AG20443 (cell line): ENCODE data around the gene PTPRM.

Source experiments
- DNase-seq: peaks from one replicate; pipeline ENCODE4 v3.0.0; 2012; ENCODE audit warnings: low spot score, mixed read lengths

PTPRM gene

GRCh38 chr18:7600036-7600435 is 32.9 kb downstream of the PTPRM start:
- no peak for DNase-seq

- no peak for DNase-seq
Measured at GRCh38 chr18:7600528-7601245, 33.6 kb downstream of the PTPRM start.

GRCh38 chr18:7601246-7601615 is 34.1 kb downstream of the PTPRM start:
- DNase-seq, result no peak

GRCh38 chr18:7601936-7602335 is 34.8 kb downstream of the PTPRM start:
- DNase-seq, result no peak

GRCh38 chr18:7603259-7604000 is 36.3 kb downstream of the PTPRM start:
- no peak for DNase-seq

DNA sequence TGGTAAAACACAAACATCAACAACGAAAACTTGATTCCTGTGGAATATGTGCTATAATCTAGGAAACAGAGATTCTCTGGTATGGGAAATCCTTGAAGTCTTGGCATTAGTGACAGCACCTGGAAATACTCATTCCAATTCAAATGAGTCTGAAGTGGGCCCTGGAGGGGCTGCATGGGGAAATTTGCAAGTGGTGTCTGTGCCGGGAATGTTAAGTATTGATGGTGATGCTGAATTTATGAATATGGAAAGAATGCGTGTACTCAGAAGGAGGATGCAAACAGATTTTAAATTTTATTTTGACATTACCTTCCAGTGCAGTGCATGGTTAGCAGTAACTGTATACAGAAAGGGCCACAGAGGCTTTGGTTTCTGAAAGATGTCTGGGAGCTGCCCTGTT is 37.2 kb downstream of the PTPRM start:
- DNase-seq, result no peak

DNA sequence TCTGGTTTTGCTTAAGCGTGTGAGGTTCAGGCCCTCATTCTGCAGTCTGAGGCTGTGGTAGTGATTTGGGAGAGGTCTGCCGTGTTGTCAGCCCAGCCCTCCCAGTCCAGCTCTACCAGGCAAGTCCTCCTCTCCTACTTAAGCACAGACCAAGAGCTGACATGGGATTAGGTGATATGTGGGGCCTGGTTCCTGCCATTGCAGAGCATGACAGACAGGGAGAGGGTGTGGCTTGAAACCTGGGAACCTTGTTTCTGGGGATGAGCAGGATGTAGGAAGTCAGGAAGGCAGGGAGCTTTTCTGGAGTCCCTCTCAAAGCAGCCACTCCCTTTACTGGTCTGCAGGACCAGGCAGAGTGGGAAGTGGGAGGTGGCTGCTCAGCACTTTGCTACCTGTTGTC is 38.6 kb downstream of the PTPRM start:
- DNase-seq, result no peak

DNA sequence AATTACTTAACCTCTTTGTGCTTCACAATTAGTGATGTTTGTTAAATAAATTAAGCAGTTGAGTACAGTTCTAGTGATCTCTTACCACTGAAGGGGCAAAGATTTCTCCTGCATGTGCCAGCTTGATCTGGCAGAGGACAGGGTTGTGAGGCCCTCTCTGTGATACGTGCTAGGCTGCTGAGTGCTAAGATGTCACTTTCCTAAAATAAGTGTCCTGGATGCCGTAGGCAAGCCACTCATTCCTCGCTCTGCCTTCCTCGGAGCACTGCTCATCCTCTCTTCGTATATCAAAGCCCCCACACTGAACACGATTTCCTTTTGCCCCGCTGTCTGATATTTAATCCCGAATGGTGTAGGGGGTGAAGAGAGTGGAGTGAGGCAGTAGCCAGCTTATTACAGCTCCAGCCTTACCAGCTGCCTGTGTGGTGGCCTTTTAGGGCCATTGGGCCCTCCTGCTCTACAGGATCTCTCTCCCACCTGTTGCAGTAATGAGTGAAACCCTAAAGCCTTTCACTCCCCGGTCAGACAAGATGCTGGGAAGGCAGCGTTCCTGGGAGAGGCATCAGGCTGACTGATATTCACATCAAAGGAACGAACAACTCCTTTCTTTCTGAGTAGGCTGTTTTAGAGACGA is 40.5 kb downstream of the PTPRM start:
- DNase-seq, result no peak

DNA sequence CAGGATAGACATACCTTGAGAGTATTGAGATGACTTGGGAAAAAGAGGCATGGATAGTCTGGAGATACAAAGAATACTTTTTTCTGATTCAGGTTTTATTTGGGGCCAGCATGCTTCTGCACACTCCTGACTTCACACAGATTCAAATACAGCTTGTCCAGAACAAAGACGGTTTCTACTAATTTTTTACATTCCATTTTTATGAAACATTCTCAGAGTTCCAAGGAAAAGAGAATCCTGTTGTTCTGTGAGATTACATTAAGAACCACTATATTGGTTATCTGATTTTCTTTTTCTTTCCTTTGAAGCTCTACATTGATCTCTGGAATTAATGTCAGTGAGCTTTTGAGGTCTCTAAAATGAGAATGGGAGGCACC is 41.0 kb downstream of the PTPRM start:
- DNase-seq, result peak; percentile 49

DNA sequence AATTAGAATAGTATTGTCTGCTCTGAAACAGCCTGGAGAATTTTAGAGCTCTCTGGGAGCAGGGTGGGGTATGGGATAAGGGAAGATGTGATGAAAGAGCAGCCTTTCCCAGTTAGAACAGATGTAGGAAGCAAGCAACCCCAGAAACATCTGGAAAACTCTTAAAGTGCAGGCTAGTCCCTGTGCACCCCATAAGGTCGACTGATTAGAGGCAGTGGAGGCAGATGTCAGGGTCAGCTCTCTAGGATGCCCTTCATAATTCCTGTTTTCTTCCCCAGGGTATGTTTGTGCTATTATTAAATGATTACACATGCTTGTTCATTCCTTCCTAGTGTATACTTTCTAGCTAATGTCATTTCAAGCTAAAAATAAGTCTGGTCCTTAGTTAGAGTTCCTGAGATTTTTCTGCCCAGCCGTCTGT is 41.7 kb downstream of the PTPRM start:
- DNase-seq, result peak; percentile 58

DNA sequence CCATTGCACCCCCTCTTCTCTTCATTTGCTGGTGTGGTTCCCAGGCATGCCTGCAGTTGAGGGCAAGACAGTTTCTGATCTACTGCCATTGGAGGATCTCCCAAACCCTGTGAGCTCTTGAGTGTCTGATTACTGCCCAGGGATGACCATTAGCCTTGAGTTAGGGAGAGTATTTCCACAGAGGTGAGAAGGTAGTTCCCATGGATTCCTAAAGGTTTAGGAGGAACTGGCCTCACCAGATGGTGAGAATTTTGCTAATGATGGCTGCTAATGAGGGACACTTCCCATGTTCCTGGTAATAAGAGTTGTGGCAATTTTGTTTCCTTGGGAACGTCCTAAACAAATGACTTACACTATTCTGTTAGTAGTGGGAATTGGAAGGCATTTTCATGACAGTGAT is 42.5 kb downstream of the PTPRM start:
- DNase-seq, result no peak

DNA sequence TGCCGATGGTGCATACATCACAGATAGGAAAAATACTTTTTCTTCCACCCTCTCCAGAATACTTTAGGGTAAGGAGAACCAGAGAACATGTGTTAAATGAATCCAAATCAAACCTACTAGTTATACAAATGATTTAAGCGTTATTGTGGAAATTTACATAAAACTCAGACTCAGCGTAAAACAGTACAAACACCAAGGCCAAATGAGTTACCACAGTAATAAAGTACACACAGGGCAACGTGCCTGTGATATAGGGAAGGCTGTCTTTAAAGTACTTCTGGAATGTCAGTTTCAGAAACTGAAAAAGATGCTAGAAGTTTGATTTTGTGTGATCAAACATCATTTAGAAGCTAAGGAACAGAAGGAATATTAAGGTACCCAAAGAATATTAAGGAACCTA is 46.9 kb downstream of the PTPRM start:
- DNase-seq, result no peak

GRCh38 chr18:7615840-7616239 is 48.7 kb downstream of the PTPRM start:
- DNase-seq, result no peak

- DNase-seq, result peak; percentile 35
Measured at GRCh38 chr18:7616661-7617060, 49.5 kb downstream of the PTPRM start.

- DNase-seq, result peak; percentile 63
Measured at GRCh38 chr18:7617738-7618422, 50.8 kb downstream of the PTPRM start.

- no peak for DNase-seq
Measured at GRCh38 chr18:7618891-7619442, 51.9 kb downstream of the PTPRM start.

- DNase-seq, result no peak
Measured at GRCh38 chr18:7619676-7620075, 52.6 kb downstream of the PTPRM start.

DNA sequence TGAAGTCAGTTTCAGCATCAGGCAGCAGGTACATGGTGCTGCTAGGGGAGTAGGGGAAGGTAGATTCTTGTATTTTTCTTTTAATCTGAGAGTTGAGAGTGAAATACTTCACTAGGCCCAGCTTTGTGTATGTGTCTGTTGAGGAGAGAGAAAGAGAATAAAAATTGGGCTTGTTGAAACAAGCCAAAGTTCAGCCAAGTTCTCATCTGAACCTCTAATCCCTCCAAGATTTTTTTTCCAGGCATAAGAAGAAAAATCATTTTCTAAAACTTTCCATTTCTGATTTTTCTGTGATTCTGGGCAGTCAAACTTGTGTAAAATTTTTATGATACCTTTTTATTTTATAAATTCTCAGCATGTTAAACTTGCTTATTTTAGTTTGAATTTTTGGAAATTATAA is 55.6 kb downstream of the PTPRM start:
- no peak for DNase-seq

- no peak for DNase-seq
Measured at GRCh38 chr18:7623681-7624080, 56.6 kb downstream of the PTPRM start.

DNA sequence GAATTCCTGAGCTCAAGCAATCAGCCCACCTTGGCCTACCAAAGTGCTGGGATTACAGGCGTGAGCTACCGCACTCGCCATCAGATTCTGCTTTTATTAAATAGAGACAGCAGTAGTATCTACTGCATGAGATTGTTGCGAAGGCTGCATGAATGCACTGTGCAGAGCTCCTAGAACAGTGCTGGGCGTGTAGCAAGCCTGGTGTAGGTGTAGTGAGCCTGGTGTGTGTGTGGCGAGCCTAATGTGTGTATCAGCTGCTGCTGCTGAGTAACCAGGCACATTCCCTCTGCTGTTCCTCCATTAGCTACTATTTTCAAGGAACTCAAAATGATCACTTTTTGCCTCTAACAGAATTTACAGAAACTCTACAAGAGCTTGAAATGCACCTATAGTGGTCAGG is 57.6 kb downstream of the PTPRM start:
- DNase-seq, result no peak

DNA sequence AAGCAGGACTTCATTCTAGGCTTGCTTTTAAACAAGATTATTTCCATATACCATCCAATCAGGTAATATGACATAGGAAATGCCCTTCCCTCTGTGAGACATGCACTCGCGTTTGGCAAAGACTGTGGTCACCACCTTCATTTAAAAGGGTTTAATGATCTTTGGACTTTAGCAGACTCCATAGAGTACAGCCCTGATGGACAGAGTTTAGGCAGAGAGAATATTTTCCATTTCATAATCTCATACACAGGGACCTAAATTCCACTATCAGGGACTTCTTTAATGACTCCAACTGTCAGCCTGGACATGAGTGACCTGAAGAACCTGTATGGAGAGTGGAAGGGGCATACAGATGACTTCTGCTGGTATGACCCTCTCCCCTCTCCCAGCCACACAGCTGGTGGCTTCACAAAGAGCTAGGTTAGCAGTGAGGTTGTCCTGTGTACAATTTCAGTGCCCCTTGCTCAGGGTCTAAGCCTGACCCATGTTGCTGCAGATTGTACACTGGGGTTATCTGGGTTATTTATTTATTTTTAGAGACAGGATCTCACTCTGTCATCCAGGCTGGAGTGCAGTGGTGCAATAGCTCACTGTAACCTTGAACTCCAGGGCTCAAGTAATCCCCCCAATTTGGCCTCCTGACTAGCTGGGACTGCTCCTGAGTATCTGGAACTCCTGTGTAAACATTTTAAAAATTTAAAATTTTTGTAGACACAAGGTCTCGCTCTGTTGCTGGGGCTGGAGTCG is 59.2 kb downstream of the PTPRM start:
- no peak for DNase-seq
